ENCODE data around the gene SNX27. TPM values are rescaled to one million over a fixed set of nuclear protein-coding genes. Genes with fewer than 3 reads are reported as not detected.

The SNX27 gene
- total and polyA plus RNA-seq, 2 experiments from 2014 or later, result 40.6 to 59.7 TPM

GRCh38 chr1:151612501-151613281, 841 bp downstream of the SNX27 start:
- Histone ChIP-seq H4K20me1 (replicated peaks; ENCODE audit: insufficient read depth) (peaks cover 13% of the 10 kb centered on the region; the same call in 1 of the 2 replicates), H3K4me1 (ENCODE audit: insufficient read depth) (no peaks in the 10 kb centered on the region), H3K4me2 (peak overlapping the region; percentile 94), H3K27me3 (ENCODE audit: insufficient read depth) (no peaks in the 10 kb centered on the region), H3K4me3 (peak overlapping the region; percentile 89), H3F3A (replicated peaks; ENCODE audit: low read depth) (no peaks in the 10 kb centered on the region), H3K27ac (ENCODE audit: low read depth) (peak overlapping the region; percentile 77), H3K36me3 (ENCODE audit: insufficient read depth) (0 out of 2 replicates have a peak, but pooled peaks cover 3% of the 10 kb centered on the region), H3K79me2 (replicated peaks; ENCODE audit: insufficient read depth) (peaks cover 51% of the 10 kb centered on the region), H3K9me2 (ENCODE audit: insufficient read depth) (no peaks in the 10 kb centered on the region), H2AFZ (peak overlapping the region; percentile 88; the same call in 1 of the 2 replicates)
- peak; percentile 58 for ATAC-seq
- no peaks in the 10 kb centered on the region; the same call in 2 of the 3 replicates for H3K36me3 Mint-ChIP-seq (ENCODE audit: low read depth)
- peaks cover 14% of the 10 kb centered on the region for H3K4me1 Mint-ChIP-seq
- peak overlapping the region; percentile 89 for H3K4me3 Mint-ChIP-seq
- H3K27ac Mint-ChIP-seq, result peak overlapping the region; percentile 47
- H3K27me3 Mint-ChIP-seq (ENCODE audit: insufficient read depth, low read depth, poor library complexity), result no peaks in the 10 kb centered on the region
- TF ChIP-seq CTCF (conservative IDR thresholded peaks at IDR 0.05; ENCODE audit: low read depth in 2 of 2) (no peak), CREB1 (CRISPR knock-in tag; IDR thresholded peaks at IDR 0.05; ENCODE audit: low read depth) (no peak), REST (IDR thresholded peaks at IDR 0.05; ENCODE audit: unreplicated experiment) (no peak), ZNF114 (CRISPR knock-in tag; IDR thresholded peaks at IDR 0.05) (no peak), ZNF331 (CRISPR knock-in tag; IDR thresholded peaks at IDR 0.05; ENCODE audit: low read depth) (no peak), STAT1 (IDR thresholded peaks at IDR 0.05; ENCODE audit: unreplicated experiment) (no peak), ETS1 (IDR thresholded peaks at IDR 0.05) (no peak), POLR2AphosphoS5 (IDR thresholded peaks at IDR 0.05; ENCODE audit: low read depth) (no peak), EZH2phosphoT487 (IDR thresholded peaks at IDR 0.05; ENCODE audit: unreplicated experiment) (no peak), JUNB (IDR thresholded peaks at IDR 0.05; ENCODE audit: unreplicated experiment) (no peak), ZNF462 (CRISPR knock-in tag; IDR thresholded peaks at IDR 0.05) (no peak), EZH2 (IDR thresholded peaks at IDR 0.05; ENCODE audit: low read depth, unreplicated experiment) (no peak), NANOG (IDR thresholded peaks at IDR 0.05; ENCODE audit: borderline replicate concordance) (no peak)
- DNase-seq (ENCODE audit: low spot score), result peak; percentile 53
- H3K9me3 Mint-ChIP-seq, result no peaks in the 10 kb centered on the region
